Measurements from ENCODE around the gene SLC26A1.

- TF ChIP-seq, protein P1, sequence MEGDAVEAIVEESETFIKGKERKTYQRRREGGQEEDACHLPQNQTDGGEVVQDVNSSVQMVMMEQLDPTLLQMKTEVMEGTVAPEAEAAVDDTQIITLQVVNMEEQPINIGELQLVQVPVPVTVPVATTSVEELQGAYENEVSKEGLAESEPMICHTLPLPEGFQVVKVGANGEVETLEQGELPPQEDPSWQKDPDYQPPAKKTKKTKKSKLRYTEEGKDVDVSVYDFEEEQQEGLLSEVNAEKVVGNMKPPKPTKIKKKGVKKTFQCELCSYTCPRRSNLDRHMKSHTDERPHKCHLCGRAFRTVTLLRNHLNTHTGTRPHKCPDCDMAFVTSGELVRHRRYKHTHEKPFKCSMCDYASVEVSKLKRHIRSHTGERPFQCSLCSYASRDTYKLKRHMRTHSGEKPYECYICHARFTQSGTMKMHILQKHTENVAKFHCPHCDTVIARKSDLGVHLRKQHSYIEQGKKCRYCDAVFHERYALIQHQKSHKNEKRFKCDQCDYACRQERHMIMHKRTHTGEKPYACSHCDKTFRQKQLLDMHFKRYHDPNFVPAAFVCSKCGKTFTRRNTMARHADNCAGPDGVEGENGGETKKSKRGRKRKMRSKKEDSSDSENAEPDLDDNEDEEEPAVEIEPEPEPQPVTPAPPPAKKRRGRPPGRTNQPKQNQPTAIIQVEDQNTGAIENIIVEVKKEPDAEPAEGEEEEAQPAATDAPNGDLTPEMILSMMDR (IDR thresholded peaks at IDR 0.05): no peak
- TF ChIP-seq EZH2 (IDR thresholded peaks at IDR 0.05): no peak
These were observed 29.5 kb upstream of the SLC26A1 start for GRCh38 chr4:1022739-1023066.
